ENCODE data around the gene ABR.
"Not testable (repeated sequence)": the region's sequence is repeated elsewhere in the genome, so short reads cannot be mapped to it uniquely, and the experiment has no call there.

Gene ABR

DNA sequence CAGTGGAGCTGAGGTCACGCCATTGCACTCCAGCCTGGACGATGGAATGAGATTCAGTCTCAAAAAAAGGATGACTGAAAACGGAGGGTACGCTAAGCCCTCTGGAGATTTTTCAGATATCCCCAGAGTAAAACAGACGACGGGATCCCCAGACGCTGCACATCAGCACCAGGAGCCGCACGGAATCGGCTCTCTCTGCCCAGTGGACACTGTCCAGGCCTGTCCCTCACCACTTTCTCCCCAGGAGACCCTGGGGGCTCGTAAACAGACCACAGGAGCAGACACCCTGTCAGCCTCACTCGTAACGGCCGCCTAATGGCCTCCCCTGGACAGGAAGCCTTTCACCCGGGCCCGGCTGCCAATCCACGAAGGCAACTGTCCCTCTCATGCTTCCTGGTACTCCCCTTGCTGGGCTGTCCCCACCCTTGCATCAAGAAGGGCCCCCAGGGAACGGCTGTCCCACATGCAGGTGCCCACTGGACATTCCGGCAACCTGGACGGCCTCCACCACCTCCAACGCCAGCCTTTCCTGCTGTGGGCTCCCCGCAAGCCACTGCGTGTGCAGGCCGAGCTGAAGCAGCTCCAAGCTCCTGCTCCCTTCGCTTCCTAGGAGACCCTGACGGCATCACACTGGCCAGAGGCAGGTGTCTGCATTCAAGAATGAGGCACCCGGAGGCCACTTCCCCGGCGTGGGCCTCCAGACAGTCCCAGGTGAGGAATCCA lies 108.5 kb downstream of the ABR start:
- no peak for DNase-seq (ENCODE audit: low spot score)

DNA sequence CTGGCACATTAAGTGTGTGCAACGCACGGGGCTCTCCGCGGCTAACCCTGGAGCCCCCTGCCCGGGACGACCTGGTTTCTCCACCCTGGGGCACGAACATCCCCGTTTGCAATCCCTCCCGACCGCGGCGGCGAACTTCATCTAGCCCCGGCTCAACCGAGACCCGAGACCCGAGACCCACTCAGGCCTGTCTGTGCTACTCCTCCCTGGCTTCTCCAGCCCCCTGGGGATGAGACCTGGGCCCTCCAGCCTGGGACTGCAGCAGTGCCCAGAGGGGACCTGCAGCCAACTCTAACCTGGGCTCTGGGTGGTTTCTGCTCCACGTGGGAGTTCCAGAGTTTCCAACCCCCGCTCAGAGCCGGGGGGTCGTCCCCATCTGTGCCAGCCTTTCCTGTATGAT lies 109.4 kb downstream of the ABR start:
- DNase-seq (ENCODE audit: low spot score), result no peak

DNA sequence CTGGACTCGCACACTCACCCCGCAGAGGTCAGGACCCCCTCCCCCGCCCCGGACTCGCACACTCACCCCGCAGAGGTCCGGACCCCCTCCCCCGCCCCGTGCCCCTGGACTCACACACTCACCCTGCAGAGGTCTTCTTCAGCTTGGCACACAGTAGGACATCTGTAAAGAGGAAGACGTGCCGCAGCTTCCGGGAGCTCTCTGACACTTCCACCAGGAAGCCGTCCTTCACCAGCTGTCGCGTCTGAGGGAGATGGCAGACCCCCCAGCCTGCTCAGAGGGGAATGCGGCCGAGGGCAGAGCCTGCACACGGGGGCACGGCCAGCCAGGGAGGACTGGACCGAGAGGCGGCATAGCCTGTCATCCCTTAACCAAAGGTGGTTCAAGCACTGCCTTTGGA lies 109.9 kb downstream of the ABR start:
- no peak for DNase-seq (ENCODE audit: low spot score)

DNA sequence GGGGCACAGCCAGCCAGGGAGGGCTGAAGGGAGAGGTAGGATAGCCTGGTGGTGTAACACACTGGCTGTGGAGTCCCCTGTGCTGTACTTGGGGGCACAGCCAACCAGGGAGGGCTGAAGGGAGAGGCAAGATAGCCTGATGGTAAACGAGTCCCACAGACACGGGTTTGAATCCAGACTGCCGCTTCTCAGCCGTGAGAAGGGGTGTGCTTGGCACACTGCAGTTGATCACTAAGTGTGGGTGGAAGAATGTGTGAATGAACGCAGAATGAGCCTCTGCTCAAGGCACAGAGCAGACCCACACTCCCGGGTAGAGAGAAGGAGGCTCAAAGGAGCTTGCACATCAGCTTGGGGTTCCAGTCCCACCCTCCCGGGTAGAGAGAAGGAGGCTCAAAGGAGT lies 111.4 kb downstream of the ABR start:
- no peak for DNase-seq (ENCODE audit: low spot score)

DNA sequence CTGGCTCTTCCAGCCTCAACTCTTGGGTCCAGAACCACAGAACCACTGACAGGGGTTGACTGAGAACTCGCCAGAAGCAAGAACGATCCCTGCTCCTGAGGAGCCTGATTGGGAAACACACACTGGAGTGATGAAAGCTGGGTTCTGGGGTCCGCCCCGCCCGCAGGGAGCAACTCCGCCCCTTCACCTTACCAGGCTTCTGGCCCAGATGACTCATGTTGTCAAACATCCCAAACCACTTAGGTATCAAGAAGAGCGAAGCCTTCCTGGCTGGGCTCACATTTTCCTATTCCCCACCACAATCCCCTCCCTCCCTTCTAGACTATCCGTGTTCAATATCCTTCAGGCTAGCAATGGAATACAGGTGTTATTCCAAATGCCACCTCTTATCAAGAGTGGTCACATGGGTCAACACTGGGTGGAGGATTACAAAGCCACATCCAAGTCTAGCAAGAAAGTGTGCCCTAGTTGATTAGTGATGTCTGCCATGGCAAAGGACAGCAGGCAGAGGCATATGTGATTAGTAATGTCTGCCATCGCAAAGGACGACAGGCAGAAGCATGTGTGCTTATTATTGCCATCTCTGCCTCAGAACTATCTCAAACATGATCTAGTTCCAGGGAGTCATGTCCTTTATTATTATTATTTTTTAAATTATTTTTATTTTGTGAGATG lies 112.4 kb downstream of the ABR start:
- no peak for DNase-seq (ENCODE audit: low spot score)

DNA sequence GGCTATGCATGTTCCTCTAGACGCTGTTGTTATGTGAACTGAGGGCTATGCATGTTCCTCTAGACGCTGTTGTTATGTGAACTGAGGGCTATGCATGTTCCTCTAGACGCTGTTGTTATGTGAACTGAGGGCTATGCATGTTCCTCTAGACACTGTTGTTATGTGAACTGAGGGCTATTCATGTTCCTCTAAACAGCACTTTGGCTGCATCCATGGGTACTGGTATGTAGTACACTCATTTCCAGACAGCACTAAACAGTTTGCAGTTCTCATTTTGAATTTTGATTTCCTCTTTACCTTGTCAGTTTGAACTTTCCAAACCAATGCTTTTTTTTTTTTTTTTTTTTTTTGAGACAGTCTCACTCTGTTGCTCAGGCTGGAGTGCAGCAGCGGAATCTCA lies 114.4 kb downstream of the ABR start:
- not testable (repeated sequence) for DNase-seq (ENCODE audit: low spot score)

DNA sequence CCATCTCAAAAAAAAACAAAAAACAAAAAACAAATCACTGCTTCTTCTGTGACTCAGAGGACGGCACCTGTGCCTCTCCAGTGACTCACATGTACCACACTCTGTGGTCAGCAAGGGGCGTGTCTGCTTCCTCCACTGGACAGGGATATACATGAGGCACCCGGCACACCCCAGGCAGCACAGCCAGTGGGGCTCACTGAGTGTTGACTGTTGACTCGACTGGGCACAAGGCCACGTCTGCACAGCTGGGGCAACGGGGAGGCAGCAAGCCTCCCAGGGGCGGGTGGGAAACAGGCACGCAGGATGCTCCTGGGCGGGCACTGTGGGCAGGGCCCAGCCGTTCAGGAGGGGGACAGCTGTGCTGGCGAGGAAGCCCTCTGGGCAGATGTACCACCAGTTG lies 118.8 kb downstream of the ABR start:
- DNase-seq (ENCODE audit: low spot score), result peak; percentile 96

DNA sequence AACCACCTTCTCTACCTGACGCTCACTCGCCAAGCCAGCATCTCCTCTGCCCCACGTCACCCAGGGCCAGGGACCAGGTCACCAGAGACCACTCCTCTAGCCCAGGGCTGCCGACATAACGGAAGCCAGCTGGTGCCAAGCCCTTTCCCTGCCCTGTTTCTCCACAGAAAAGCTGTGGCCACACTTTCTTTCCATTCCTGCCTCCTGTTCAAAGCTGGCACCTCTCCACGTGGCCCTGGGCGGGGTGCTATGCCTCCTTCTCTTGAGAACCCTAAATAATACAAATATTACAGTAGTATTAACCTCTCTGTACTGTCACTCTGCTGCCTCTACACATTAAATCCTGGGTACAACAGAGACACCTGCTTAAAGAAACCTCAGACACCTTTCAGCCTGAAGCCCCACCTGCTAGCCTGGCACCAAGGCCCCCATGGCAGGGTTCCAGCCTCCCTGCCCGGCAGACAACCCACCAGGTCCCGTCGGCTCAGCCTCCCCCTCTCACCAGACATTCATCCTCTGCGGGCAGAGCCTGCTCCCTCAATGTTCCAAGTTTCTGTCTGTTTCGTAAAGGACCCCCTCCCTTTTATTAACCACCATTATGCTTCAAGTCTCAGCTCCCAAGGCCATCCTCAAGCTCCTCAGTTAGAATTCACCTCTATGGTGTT lies 120.5 kb downstream of the ABR start:
- no peak for DNase-seq (ENCODE audit: low spot score)

DNA sequence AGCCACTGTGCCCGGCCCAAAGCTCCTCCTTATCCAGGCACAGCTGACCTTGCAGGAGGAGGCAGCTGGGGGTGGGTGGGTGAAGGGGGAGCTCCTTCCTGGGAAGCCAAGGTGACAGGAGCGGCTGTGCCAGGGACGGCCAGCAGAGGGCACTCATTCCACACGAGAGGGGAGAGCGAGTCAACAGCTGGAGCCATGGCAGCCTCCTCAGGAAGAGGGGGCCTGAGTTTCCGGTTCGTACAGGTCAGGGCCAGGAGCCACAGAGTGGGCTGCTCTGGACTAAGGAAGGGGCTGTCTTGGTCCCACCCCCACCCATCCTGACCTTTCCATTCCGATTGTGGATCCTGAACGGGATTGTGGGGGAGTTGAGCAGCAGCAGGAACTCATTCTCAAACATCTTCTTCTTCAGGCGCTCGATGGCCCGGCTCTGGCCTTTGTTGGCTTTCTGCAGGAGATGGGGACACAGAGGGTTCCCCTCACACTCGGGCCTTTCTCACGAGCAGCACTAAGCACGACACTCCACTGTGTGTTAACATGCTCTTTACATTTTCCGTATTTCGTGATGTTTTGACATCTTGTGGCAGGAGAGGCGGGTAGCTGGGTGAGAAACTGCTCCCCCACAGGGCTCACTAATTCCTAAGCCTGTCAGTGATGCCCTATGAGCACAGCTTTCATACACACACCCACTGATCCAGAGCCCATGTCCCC lies 121.2 kb downstream of the ABR start:
- peak; percentile 51 for DNase-seq (ENCODE audit: low spot score)

DNA sequence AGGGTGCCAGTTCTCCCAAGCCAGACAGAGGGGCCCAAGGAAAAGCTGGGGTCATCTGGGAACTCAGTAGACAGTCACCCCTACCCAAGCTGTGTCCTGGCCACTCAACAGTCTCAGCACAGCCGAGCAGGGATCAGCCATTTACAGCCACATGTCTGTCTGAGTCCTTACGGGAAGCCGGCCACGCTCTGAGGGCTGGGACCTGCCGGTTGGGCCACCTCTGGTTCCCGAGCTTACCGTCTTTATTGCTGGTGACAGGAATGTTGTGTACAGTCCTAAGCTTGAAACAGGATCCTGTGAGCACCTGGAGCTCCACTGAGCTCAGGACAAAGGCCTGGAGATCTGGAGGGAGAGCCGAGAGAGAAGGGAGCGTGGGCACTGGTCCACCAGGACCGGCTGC lies 123.0 kb downstream of the ABR start:
- no peak for DNase-seq (ENCODE audit: low spot score)

DNA sequence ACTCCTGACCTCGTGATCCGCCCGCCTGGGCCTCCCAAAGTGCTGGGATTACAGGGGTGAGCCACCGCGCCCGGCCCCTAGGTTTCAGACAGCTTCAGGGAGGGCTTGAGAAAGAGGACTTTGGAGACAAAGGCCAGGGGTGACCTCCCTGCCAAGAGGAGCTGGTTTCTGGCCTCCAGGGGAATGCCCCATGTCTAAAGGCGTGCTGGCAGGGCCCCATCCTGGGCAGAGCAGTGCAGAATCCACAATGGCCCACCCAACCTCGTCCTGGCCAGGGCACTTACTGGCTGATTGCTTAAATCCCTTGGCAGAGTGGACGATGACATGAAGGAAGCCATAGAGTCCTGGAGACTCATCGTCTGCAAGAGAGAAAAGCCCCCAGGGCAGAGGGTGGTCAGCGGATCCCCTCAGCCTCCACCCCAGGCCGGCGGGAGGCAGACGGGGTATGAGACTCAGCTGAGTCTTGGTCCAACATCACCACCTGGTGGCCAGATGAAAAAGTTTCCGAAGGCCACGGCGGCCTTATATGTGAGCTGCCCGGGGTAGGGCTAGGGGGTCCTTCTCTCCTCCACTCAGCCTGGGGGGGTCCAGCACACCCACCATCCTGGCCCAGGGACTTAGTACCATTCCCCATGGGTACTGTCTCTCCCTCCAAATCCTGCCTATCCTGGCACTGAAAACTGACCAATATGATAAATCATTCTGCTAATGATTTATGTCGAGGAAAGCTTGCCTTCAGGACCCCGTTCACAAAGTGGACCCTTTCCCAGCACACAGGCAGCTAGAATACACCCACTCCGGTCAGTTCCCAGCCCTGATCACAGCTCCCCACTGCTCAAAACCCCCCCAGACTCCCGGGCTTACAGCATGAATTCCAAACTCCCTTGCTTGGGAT lies 123.8 kb downstream of the ABR start:
- DNase-seq (ENCODE audit: low spot score), result peak; percentile 89

DNA sequence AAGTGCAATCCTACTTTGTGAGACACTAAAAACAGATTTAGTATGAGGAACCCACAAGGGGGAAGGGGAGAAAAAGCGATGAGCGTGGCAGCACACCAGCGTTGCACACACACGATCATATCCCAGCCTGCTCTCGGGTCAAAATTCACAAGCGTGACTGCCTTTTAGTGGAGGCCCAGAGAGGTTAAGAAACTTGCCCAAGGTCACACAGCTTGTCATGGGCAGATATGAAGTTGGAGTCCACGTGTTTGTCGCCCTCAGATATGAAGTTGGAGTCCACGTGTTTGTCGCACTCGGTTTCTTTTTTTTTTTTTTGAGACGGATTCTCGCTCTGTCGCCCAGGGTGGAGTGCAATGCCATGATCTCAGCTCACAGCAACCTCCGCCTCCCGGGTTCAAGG lies 124.5 kb downstream of the ABR start:
- DNase-seq (ENCODE audit: low spot score), result no peak

DNA sequence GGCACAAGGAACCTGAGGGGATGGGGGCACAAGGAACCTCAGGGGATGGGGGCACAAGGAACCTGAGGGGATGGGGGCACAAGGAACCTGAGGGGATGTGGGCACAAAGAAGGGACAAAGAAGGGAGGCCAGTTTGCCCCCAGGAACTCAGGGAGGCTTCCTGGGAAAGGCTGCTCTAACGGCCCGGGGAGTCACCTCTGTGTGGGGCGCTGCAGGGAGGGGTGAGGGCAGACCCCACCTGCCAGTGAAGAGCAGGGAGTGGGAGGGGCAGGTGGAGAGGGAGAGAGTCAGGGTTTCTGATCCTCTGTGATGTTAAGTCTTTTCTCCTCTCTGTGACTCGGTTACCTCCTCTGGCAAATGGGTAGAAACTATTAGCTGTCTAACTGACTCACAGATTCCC lies 125.1 kb downstream of the ABR start:
- DNase-seq (ENCODE audit: low spot score), result no peak

DNA sequence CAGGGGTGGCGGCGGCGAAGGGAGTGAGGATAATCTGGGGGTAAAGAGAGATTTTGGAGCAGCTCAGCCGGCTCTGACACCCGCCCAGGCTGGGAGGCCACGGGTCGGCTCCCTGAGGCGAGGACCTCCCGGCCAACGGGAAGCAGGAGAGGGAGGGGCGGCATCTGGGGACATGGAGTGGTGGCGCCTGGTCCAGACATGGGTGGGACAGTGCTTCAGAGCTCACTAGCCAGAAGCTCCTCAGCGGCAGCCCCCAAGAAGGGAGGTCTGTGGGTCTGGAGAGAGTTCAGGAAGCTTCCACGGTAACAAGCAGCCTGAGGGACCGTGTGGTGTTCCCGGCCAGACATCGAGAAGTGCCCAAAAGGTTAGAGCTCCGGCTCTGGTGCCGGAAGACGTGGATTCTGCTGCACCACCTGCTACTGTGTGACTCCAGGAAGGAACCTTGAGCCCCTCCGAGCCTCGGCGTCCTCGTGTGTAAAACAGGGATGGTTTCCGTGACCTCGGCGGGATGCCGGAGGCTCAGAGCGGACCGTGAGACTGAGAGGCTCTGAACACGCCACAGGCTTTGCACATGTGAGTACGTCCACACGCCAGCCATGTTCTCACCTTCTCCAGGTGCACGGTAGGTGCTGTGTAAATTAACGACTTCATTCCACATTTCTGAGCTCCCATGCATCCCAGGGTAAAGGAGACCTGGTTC lies 126.0 kb downstream of the ABR start:
- no peak for DNase-seq (ENCODE audit: low spot score)

DNA sequence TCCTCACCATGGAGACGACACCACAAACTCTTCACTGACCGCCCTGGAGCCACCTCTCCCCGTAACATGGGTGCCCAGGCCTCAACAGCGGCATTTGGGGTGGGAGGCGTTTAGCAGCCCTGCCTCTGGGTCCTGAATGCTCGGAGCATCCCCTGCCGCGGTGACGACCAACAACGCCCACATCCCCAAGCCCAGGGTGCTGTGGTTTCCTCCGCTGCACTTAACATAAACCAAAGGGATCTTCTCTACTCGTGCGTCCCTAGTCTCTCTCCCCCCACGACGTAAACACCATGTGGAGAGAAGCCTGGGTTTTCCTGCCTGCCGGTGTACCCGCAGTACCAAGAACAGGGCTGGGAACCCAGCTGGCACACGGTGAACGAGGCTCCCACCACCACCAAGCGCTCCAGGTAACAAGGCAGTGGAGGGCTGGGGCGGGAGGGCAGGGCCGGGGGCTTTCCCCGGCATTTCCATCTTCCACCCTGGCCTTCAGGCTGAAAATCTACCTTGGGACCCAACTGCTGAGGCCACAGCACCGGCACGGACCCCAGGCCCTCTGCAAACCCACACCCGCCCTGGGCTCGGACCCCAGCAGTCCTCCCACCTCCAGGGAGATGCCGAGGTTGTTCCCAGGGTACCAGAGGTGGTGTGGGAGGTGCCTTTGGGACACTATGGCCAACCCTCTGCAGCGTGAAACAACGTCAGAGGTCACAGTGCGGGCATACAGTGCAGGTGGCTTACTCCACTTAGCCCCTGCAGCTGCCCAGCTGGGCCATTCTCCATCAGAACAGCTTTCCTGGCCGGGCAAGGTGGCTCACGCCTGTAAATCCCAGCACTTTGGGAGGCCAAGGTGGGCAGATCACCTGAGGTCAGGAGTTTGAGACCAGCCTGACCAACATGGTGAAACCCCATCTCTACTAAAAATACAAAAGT lies 128.5 kb downstream of the ABR start:
- no peak for DNase-seq (ENCODE audit: low spot score)

DNA sequence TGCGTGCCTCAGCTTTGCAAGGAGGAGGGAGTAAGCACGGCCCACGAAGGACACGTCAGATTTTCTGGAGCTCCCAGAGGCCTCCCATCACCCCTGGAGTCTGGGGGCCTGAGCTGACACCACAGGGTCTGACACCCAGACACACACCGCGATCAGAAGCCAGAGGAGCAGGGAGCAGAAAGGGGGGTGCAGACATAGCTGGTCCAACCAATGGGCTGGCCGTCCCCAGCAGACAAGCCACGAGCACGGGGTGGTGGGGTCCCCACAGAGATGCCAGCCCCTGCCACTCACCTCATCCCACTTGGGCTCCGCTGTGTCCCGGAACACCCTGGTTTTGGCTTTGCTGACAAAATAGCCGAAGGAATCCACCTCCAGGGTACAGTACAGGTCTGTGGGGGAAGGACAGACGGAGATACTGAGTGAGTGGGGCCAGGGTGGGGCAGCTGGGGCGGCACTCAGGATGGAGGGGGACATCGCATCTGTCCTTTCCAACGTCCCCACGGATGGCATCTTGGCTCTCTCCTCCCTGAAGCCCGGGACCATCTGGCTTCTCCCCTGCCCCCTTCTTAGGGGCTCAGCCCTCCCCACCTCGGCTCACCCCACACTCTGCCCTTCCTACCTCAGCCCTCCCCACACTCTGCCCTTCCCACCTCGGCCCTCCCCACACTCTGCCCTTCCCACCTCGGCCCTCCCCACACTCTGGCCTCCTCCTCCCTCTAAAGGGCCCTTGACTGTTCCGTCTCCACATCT lies 129.4 kb downstream of the ABR start:
- DNase-seq (ENCODE audit: low spot score), result no peak

DNA sequence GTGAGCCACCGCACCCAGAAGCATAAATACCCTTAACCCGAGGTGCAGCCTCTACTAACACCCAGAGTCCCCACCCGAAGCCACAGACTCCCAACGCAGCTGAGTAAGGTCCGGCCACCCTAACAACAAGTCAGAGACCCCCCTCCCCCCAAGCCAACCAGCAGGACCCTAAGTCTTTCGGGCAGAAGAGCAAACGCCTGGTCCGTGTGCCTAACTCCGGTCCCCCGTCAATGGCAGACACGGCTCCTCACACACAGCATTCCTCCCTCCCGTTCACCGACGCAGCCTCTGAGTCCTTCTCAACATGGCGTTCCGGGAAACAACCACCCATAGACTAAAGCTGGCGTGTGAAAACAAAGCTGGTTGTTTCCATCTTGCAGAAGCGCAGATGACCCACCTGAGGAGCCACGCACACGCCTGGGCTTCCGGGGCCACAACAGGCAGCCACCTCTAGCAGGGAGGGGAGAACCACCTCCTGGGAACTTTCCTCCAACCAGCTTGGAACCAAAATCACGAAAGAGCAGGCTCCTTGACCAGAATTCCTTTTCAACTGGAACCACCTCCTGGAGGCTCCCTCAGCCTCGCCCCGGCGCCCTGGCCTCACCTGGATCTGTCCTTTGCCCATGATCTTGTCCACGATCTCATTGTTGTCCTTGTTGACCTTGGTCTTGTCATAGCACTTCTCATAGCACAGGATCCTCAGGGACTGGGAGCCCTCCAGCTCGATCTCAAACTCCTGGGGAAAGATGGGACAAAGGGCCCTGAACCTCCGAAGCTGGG lies 130.1 kb downstream of the ABR start:
- DNase-seq (ENCODE audit: low spot score), result no peak

DNA sequence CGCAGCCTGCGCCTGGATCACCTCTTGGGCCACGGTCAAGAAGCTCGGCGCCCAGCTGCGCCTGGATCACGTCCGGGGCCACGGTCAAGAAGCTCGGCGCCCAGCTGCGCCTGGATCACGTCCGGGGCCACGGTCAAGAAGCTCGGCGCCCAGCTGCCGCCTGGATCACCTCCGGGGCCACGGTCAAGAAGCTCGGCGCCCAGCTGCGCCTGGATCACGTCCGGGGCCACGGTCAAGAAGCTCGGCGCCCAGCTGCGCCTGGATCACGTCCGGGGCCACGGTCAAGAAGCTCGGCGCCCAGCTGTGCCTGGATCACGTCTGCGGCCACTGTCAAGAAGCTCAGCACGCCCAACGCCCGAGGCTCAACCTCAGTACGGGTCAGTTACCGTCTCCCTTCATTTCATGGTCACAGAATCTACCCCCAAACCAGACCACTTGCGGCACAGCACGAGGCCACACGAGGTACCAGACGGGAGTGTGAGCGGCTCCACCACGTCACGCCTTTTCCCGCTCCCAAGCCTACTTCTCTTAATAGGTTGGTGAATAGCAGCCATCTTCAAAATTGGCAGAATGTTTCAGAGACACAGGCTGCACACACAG lies 131.2 kb downstream of the ABR start:
- DNase-seq (ENCODE audit: low spot score), result not testable (repeated sequence)
